ELR (cell line): ENCODE data around the gene CHD2.
"Not testable (repeated sequence)": the region's sequence is repeated elsewhere in the genome, so short reads cannot be mapped to it uniquely, and the experiment has no call there.

ENCODE experiments used
- DNase-seq: peaks from one replicate; pipeline ENCODE4 v3.0.0-alpha.2; 2015; ENCODE audit warnings: low read depth

Gene CHD2

DNA sequence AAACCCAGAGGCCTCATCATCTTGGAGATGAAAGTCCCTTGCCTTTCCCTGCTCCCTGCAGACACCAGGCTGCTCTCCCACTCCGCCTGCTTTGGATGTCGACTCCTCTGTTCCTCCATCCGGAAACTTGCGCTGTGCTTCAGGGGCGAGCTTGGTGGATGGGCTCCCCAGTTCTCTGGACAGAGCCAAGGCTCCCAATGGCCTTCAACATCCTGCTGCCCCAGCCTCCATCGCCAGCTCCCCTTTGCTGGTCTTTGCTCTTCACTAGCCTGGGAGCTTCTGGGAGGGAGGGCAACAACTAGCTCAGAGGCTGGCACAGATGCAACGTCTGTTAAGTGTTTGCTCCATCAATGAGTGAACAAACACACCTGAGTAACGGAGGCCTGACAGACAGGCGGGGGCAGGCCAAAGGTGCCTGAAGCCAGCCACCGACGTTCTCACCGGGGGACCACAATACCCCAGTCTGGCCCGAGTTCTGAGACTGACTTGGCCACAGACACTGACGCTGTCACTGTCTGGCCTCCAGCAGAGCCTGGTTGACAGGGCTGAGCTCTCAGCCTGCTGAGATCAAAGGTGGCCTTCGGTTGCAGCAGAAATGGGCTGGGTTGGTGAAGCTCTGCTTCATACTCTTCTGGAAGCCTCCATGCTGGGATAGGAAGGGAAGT lies 149.9 kb downstream of the CHD2 start:
- no peak for DNase-seq

DNA sequence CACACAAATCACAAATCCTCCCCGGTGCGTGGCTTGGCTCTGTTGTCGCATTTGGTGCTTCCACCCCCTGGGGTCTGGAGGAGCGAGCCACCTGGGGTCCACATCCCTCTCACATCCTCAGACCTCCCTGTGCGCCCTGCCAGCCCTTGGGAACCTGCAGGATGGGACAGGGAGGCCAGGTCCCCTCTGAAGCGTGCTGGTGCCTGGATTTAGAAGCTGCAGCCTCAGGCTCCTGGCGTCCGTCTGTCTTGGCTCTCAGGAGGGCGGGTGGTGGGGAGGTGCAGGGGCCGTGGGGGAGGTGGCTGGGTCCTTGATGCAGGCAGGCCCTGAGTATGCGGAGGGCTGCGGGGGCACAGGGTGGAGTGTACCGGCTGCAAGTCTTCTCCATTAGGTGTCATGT lies 150.5 kb downstream of the CHD2 start:
- DNase-seq, result no peak

DNA sequence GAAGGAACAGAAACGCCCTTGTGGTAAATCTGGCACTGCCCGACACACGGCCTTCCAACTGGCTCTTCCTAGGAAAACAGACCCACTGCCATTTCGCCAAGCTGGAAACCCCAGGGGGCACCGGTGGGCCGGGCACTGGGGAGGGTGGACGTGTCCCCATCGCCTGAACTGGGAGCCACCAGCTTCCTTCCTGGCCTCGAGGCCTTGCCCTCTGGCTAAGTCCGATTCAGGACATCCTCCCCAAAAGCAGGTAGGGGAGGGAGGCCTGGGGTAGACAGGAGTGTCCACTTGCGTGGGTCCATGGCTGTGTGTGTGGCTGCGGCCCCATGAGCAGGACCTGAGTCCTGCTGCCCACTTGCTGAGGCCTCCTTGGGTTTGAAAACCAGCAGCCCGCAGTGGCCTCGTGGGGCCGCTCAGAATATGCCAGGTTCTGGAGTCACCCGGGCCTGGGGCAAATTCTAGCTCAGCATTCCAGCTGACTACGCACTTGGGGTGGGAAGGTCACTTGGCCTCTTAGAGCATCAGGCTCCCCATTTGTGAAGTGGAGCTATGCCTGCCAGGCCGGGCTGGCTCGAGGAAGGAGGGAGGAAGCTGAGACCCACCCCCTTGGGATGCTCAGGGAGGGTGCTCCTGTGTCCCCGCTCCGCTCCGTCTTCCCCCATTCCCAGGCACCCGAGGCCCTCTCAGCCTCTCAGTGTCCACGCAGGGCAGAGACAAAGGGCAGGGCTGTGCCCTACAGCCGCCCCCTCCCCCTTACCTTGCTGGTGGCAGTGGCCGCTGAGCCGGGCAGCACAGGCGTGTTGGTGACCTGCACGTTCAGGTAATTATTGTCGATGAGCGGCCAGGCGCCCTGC lies 151.3 kb downstream of the CHD2 start:
- no peak for DNase-seq

DNA sequence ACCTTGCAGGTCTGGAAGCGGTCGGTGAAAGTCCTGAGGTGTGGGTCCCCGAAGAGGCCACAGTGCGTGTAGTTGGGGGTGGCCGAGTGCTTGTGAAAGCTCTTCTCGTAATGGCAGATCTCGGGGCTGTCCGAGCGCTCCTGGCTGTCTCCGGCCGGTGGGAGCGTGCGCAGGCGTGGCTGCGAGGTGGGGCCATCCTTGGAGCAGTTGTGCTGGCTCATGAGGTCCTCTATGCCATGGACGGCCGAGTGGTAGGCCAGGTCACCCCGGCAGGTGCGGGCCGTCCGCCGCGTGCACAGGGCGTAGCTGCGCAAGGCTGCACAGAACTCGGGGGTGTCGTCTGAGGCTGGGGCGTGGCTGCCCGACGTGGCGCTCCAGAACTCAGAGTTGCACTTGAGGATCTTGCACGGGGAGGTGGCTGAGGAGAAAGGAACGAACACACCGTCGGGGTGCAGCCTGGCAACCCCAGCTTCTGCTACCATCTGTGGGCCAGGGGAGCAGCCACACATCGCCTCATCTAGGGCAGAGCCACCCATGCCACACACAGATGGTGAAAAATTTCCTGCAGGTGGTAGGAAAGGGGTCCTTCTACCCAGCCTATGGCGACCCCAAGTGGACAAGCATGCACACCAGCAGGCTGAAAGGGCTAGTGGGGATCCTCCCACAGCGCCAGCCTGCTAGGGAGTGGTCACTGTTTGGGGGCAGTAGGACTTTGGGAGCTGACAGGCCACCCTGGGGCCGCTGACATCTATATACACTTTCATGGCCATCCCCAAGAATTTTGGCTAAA lies 152.2 kb downstream of the CHD2 start:
- no peak for DNase-seq

GRCh38 chr15:93055211-93055610 lies 155.1 kb downstream of the CHD2 start:
- DNase-seq, result no peak

DNA sequence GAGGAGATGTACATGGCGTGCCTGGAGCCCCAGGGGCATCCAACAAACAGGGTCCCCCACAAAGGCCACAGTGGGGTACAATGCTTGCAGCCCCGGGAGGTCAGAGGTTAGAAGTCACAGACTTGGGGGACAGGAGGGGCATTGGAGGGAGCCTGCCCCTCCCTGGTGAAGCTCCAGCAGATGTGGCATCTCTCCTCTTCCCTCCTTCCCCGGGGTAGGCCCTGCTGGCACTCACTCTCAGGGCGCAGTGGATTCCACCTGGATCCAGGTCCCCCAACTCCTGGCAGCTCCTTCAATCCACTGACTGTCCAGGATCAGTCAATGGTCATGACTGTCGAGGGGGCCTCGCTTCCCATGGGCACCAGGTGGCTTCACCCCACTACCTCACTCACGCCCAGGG lies 156.7 kb downstream of the CHD2 start:
- DNase-seq, result no peak

GRCh38 chr15:93057618-93058017 lies 157.5 kb downstream of the CHD2 start:
- no peak for DNase-seq

- no peak for DNase-seq
Measured at GRCh38 chr15:93058128-93058527, 158.0 kb downstream of the CHD2 start.

- DNase-seq, result no peak
Measured at GRCh38 chr15:93058904-93059427, 158.8 kb downstream of the CHD2 start.

GRCh38 chr15:93059442-93059841 lies 159.3 kb downstream of the CHD2 start:
- no peak for DNase-seq

DNA sequence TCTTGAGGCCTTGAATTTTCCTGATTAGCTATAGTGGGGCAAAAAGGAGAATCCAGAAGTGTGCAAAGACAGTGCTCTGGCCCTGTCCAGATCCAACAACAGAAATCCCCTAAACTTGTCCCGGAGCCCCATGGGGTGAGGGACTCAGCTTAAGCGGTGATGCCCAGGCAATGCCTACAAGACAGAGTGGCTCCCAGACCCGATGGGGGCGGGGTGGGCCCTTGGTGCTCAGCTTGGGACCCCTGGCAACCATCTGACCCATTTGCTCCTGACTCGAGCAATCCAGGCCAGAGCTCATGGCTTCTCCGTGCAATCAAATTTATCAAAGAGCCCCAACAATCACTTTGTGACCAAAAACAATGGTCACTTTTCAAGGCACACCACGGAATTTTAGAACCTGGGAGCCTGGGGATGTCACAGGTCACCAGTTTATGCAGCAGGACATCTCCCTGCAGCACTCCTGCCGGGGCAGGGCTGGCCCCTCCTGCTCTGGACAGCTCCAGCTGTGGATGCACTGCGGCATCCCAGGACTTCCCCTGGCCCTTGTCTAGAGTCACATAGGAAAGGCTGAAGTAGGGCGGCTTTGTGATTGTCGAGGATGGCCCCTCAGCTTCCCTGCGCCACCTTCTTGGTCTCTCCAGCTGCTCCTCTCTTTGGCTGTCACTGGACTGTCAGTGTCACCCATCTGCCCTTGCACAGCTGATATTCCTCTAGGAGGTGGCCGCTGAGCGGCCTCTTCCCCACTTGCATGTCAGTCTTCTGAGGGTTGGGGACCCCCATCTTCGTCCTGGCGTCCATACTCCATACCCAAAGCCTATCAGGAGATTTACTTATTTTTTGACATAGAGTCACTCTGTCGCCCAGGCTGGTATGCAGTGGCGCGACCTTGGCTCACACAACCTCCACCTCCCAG lies 160.5 kb downstream of the CHD2 start:
- no peak for DNase-seq

DNA sequence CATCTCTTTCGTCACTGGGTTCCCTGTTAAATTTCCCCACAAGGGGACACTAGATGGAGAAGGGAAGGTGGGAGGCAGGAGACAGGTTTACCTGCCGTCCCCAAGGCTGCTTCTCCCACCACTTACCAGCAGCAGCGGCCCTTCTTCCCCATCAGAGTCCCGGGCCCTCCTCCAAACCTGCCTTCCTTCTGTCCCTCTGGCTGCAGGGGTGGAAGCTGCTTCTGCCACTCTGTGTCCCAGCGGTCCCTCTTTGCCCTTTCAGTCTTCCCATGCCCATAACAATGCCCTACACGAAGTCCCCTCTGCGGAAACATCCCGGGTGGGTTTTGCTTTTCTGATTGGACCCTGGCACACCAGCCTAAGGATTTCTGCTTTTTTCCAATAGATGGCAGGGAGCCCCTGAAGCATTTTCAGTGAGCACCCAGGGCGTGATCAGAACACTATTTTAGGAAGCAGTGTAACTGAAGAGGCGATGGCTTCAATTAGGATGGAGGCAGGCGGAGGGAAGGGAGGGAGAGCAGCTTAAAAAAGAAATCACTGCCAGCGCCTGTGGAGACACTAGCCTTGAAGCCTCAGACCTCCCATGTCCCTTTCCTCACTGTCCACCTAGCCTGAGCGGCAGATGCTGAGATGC lies 162.6 kb downstream of the CHD2 start:
- not testable (repeated sequence) for DNase-seq

DNA sequence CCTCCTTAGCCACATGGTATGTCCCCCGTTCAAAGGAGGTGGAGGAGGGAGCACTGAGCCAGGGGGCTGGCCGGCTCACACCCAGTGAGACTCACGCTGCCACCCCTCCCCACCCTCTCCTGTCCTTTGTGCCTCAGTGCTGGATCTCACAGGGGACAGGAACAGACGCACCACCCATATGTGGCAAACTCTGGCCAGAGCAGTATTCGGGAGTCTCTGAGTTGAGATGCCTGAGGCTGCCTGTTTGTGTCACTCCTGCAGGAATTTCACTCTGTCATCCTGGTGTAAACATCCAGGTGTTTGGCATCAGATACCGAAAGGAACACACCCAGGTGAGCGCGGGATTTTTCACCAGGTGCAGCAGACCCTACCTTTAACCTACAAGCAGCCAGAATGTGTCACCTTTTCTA lies 163.1 kb downstream of the CHD2 start:
- DNase-seq, result no peak

DNA sequence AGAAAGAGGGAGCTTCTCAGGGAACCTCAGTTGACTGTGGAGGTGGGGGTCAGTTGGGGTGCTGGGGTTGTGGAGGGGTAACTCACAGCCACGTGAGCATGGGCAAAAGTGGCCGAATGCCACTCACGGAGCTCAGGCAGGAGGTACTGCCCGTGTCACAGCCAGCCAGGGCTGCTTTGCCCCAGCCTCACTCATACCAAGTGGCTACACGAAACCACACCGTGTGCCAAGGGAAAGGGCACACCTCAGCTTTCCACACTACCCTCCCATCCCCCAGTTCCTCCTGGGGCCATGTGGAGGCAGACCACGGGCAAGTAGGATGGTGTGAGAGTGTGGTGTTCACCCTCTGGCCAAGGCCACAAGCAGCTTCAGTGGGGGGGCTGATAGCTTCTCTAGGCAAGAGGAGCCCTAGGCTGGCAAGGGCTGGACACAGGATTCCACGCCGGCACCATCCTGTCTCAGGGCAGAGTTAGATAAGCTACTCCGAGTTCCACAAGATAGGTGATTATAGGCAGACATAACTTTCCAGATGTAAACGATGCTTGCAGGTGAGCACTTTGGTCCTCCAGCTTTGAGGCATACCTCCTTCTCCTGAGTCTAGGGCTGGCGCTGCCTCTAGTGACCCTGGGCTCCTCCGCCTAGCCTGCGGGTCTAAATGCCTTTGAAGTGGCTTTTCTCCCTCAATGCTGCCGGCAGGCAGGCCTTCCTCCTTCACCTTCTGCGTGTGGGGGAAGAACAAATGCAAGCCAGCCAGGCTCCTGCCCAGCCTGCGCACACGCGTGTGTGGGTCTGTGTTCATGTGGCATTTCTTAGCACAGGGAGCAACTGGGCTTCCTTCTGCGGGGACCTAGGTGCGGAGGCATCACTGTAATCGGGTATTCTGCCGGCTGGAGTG lies 163.9 kb downstream of the CHD2 start:
- DNase-seq, result no peak

DNA sequence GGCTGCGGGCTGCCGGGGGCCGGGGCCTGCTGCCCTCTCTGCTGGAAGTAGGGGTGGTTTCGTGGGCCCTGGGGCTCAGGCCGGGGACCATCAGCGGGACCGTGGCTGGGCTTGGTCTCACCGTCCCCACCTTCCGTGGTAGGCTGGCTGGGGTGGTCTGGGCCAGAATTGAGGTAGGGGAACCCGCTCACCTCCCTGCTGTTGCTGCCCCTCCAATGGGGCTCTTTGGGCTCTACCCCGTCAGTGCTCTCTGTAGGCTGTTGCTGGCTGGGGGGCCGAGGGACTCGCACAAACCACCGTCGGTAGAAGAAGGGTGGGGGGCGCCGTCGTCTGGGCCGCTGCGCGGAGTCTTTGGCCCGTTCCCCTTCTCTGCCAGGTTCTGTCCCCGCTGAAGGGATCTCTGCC lies 165.5 kb downstream of the CHD2 start:
- no peak for DNase-seq

DNA sequence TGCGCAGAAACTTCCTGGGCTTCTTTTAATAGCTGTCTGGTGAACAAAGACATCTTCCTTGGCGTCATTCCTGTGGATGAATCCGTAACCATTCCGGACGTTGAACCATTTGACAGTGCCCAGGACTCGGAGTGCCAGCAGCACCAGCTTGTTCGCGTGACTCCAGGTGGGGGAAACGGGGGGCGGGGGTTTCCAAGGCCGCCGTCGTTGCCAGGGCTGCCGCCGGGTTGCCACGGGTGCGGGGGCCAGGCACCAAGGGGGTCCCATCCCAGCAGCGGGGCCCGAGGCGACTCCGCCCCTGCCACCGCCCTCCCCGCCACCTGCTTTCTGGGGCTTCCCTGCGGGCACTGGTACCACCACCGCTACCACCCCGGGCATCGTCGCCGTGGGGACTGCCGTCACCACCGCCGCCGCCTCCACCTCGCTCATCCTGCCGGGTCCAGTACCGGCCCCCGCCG lies 166.1 kb downstream of the CHD2 start:
- no peak for DNase-seq

- DNase-seq, result no peak
Measured at GRCh38 chr15:93066834-93067648, 166.9 kb downstream of the CHD2 start.

DNA sequence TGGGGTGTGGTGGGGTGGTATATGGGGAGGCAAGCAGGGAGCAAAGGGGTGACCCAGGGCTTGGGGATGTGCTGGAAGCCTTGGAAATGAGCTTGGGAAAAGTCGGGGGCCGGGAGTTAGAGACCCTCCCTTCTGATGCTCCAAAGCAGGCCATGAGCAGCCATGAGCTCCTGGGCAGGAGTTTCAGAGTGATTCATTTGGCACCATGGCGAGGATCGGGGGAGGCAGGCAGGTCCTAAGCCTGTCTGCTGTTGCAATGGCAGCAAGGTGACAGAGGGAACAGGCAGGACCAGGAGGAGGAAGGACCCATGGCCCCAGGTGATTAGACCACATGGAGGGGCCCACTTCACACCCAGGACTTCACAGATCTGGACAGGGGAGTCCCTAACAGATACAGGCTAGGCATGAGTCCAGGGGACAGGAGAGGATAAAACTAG lies 167.5 kb downstream of the CHD2 start:
- no peak for DNase-seq
